Glutamatergic neuron (in vitro differentiated cells): ENCODE measurements around the gene YWHAE. TPM values are rescaled to one million over a fixed set of nuclear protein-coding genes. Genes with fewer than 3 reads are reported as not detected.
"Not testable (repeated sequence)": the region's sequence is repeated elsewhere in the genome, so short reads cannot be mapped to it uniquely, and the experiment has no call there.

Source experiments
- DNase-seq: peaks from one replicate; pipeline ENCODE4 v3.0.0; 2022
- H3K27ac Mint-ChIP-seq: one replicate; pipeline ENCODE4 v1.8.0; 2020; ENCODE audit warnings: mild to moderate bottlenecking, mixed read lengths, inconsistent platforms; ENCODE audit not compliant: unreplicated experiment
- H3K27me3 Mint-ChIP-seq: one replicate; pipeline ENCODE4 v1.8.0; 2020; ENCODE audit warnings: mild to moderate bottlenecking, moderate library complexity, mixed read lengths, inconsistent platforms; ENCODE audit not compliant: unreplicated experiment
- H3K36me3 Mint-ChIP-seq: one replicate; pipeline ENCODE4 v1.8.0; 2020; ENCODE audit warnings: mild to moderate bottlenecking, mixed read lengths, inconsistent platforms; ENCODE audit not compliant: unreplicated experiment
- H3K4me1 Mint-ChIP-seq: one replicate; pipeline ENCODE4 v1.8.0; 2020; ENCODE audit warnings: mild to moderate bottlenecking, low read depth, mixed read lengths, inconsistent platforms; ENCODE audit not compliant: unreplicated experiment
- H3K4me3 Mint-ChIP-seq: one replicate; pipeline ENCODE4 v1.8.0; 2020; ENCODE audit warnings: mild to moderate bottlenecking, mixed read lengths, inconsistent platforms; ENCODE audit not compliant: unreplicated experiment
- H3K9me3 Mint-ChIP-seq: one replicate; pipeline ENCODE4 v1.8.0; 2020; ENCODE audit warnings: mild to moderate bottlenecking, moderate library complexity, mixed read lengths, inconsistent platforms; ENCODE audit not compliant: unreplicated experiment
- long read RNA-seq: library from polyadenylated mRNA; unstranded; transcript quantifications from one replicate; pipeline ENCODE4 v2.0.0, GENCODE V29; 2020; ENCODE audit not compliant: unreplicated experiment
- total RNA-seq: library from RNA; stranded (reverse); fragmentation: NEBNext Ultra II Directional; extraction: Animal tissue kit (Norgen Biotek cat#: 25700); gene quantifications from one replicate; pipeline ENCODE4 v1.2.1, GENCODE V29; 2021; ENCODE audit not compliant: unreplicated experiment
- TF ChIP-seq, protein P1 (sequence below): fragments of 200-600 bp; sonication (generic); IDR thresholded peaks from one replicate; pipeline ENCODE4 v1.5.0; 2021; ENCODE audit not compliant: partially characterized antibody, unreplicated experiment

YWHAE gene
- 1,106 TPM for total RNA-seq
- long read RNA-seq, transcript YWHAE-201 (6 exons, 2,211 nt), result major isoform, 536 of 625 reads
- long read RNA-seq, transcript YWHAE-205 (2 exons, 465 nt), result minor isoform, 9 of 625 reads
- long read RNA-seq, transcript YWHAE-208 (7 exons, 1,818 nt), result minor isoform, 8 of 625 reads
- long read RNA-seq, partial matches to known transcripts, result 4 of 625 reads
- long read RNA-seq, other reads (novel, unspliced or antisense), result 68 of 625 reads

DNA sequence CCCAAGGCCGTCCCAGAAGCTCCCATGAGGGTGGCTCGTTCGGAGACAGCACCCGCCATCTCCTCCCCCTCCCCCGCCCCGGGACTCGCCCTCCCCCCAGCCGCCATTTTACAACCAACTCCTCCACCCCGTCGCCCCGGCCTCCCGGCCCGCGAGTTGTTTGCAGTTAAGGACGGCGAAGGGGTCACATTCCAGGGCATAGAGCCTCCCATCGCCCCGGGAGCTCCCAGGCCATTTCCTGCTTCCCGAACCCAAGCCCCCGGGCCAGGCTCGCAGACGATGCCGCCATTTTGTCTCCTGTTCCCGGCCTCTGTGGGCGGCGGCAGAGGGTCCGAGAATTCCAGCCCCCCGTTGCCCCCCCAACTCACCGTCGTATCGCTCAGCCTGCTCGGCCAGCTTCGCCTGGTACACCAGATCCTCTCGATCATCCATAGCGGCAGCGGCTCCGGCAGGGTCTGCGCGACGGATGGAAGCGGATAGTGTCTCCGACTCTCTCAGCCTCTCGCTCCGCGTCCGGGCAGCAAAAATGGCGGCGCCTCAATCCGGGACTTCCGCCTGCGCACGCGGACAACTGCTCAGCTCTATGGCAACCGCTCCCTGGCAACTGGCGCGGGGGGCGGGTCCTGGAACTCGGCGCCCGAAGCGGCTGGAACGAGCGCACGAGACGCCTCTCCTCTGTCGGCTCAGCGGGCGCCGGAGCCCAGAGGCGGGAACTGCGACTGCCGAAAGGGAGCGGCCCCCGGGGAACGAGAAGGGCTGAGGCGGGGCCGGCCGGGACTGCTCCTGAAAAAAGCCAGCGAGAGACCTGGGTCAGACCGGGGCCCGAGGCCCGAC is at the start of gene YWHAE:
Gene YWHAE (minus strand): TSS at position 544 of the 834 bp plus-strand sequence. CDS start 112 bp downstream, at position 432.
- Mint-ChIP-seq H3K27ac (peak within 1 kb of the TSS; percentile 100), H3K27me3 (peaks cover 14% of the 10 kb centered on the region), H3K36me3 (no peaks in the 10 kb centered on the region), H3K4me3 (peak within 1 kb of the TSS; percentile 88), H3K9me3 (peaks cover 9% of the 10 kb centered on the region), H3K4me1 (peaks cover 14% of the 10 kb centered on the region)
- peak; percentile 98 for DNase-seq
- TF ChIP-seq, protein P1, sequence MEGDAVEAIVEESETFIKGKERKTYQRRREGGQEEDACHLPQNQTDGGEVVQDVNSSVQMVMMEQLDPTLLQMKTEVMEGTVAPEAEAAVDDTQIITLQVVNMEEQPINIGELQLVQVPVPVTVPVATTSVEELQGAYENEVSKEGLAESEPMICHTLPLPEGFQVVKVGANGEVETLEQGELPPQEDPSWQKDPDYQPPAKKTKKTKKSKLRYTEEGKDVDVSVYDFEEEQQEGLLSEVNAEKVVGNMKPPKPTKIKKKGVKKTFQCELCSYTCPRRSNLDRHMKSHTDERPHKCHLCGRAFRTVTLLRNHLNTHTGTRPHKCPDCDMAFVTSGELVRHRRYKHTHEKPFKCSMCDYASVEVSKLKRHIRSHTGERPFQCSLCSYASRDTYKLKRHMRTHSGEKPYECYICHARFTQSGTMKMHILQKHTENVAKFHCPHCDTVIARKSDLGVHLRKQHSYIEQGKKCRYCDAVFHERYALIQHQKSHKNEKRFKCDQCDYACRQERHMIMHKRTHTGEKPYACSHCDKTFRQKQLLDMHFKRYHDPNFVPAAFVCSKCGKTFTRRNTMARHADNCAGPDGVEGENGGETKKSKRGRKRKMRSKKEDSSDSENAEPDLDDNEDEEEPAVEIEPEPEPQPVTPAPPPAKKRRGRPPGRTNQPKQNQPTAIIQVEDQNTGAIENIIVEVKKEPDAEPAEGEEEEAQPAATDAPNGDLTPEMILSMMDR, result no peak

DNA sequence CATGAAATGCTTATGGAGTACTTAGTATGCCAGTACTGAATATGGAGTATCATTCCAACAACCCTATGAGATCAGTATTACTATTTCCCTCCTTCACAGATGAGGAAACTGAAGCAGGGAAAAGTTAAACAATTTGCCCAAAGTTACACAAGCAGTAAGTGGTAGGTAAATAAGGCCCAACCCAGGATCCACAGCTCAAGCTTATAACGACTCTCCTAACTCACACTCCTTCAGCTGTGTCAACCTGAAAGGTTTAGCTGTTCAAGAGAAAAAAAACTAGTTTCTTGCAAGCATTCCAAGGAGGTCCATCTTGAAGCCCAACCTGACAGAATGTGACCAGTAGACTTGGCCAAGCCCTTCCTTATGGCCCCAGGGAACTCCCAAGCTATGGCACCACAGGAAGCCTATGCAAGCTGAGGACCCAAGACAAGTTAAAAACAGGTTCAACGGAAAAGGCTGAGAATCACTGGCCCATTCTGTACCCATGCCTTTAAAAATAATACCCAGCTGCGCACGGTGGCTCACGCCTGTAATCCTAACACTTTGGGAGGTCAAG is 49.5 kb upstream of the YWHAE start:
- Mint-ChIP-seq H3K27me3 (no peaks in the 10 kb centered on the region), H3K4me3 (no peak overlapping the region), H3K27ac (no peak overlapping the region), H3K9me3 (peaks cover 3% of the 10 kb centered on the region), H3K4me1 (peaks cover 4% of the 10 kb centered on the region), H3K36me3 (no peaks in the 10 kb centered on the region)
- TF ChIP-seq, protein P1, result no peak
- DNase-seq, result no peak

GRCh38 chr17:1447052-1447451 is 47.0 kb upstream of the YWHAE start:
- H3K4me1 Mint-ChIP-seq, result no peaks in the 10 kb centered on the region

GRCh38 chr17:1446201-1446600 is 46.2 kb upstream of the YWHAE start:
- Mint-ChIP-seq H3K36me3 (no peaks in the 10 kb centered on the region), H3K9me3 (peaks cover 1% of the 10 kb centered on the region), H3K4me3 (no peak overlapping the region), H3K27me3 (no peaks in the 10 kb centered on the region), H3K4me1 (no peaks in the 10 kb centered on the region), H3K27ac (no peak overlapping the region)
- no peak for DNase-seq
- TF ChIP-seq, protein P1, result no peak

More at GRCh38 chr17:1447052-1447451, 47.0 kb upstream of the YWHAE start:
- no peak for DNase-seq
- Mint-ChIP-seq H3K9me3 (peaks cover 1% of the 10 kb centered on the region), H3K27me3 (no peaks in the 10 kb centered on the region), H3K36me3 (no peaks in the 10 kb centered on the region), H3K27ac (no peak overlapping the region), H3K4me3 (no peak overlapping the region)
- TF ChIP-seq, protein P1, result no peak

GRCh38 chr17:1445695-1446094 is 45.7 kb upstream of the YWHAE start:
- H3K27me3 Mint-ChIP-seq, H3K9me3 Mint-ChIP-seq, DNase-seq, H3K4me3 Mint-ChIP-seq, H3K27ac Mint-ChIP-seq, H3K4me1 Mint-ChIP-seq, H3K36me3 Mint-ChIP-seq: not testable (repeated sequence)

- not testable (repeated sequence) for DNase-seq, H3K9me3 Mint-ChIP-seq, H3K36me3 Mint-ChIP-seq, H3K27ac Mint-ChIP-seq, H3K4me3 Mint-ChIP-seq, H3K27me3 Mint-ChIP-seq, H3K4me1 Mint-ChIP-seq
Observed at GRCh38 chr17:1442721-1443120, 42.7 kb upstream of the YWHAE start.
